Bronchial epithelial cell (primary cell): Measurements from ENCODE around the gene SLC40A1. TPM values are rescaled to one million over a fixed set of nuclear protein-coding genes. Genes with fewer than 3 reads are reported as not detected.

ENCODE experiments used
- DNase-seq: peaks from one replicate; pipeline ENCODE4 v3.0.0-alpha.2; 2010; ENCODE audit warnings: low read depth
- FAIRE-seq: peaks from 2 replicates; lab custom pipeline; 2011; peaks lifted over from hg19 to GRCh38; lab: Jason Lieb, UNC
- H3K27me3 ChIP-seq: 2 replicates; pipeline ENCODE4 v1.5.1; 2011; ENCODE audit warnings: low read length; ENCODE audit not compliant: control insufficient read depth, insufficient read depth
- H3K36me3 ChIP-seq: 2 replicates; pipeline ENCODE4 v1.5.1; 2011; ENCODE audit warnings: low read length; ENCODE audit not compliant: control insufficient read depth, insufficient read depth
- H3K4me3 ChIP-seq: 2 replicates; pipeline ENCODE4 v1.5.1; 2011; ENCODE audit warnings: mild to moderate bottlenecking, low read depth, low read length, control low read depth
- total RNA-seq: library from RNA; depleted of rRNA; stranded (reverse); fragments of >200 nt; gene quantifications from 2 replicates; pipeline ENCODE4 v1.2.1, GENCODE V29; 2014
- TF ChIP-seq, protein P1 (sequence below): IDR thresholded peaks from 2 replicates; pipeline ENCODE4 v1.5.1; 2011; ENCODE audit warnings: mild to moderate bottlenecking, moderate library complexity, low read length, control low read depth, inconsistent platforms; ENCODE audit not compliant: insufficient read depth, severe bottlenecking

Gene SLC40A1
- total RNA-seq, 1 donor from 2014 or later, result 1.1 TPM

DNA sequence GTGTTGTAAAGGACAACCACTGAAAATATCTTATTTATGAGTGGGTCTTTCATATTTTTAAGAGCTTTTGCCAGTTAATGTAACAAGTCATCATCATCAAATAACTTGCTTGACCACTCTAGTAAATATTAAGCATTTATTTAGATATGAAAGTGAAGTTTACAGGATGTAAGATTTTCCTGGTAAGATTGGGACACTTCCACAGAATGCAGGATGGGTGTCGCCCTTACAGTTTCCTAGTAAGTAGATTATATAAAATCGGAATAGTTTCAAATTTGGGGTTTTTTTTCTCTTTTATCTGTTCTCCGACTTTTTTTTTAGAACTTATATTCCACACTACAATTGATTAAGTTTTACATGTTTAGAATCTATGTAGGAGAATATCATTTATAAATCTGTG is 14.8 kb upstream of the SLC40A1 start:
- H3K27me3 ChIP-seq, result no peaks in the 10 kb centered on the region
- no peak overlapping the region for H3K4me3 ChIP-seq
- FAIRE-seq (no peak), DNase-seq (no peak)
- TF ChIP-seq, protein P1, sequence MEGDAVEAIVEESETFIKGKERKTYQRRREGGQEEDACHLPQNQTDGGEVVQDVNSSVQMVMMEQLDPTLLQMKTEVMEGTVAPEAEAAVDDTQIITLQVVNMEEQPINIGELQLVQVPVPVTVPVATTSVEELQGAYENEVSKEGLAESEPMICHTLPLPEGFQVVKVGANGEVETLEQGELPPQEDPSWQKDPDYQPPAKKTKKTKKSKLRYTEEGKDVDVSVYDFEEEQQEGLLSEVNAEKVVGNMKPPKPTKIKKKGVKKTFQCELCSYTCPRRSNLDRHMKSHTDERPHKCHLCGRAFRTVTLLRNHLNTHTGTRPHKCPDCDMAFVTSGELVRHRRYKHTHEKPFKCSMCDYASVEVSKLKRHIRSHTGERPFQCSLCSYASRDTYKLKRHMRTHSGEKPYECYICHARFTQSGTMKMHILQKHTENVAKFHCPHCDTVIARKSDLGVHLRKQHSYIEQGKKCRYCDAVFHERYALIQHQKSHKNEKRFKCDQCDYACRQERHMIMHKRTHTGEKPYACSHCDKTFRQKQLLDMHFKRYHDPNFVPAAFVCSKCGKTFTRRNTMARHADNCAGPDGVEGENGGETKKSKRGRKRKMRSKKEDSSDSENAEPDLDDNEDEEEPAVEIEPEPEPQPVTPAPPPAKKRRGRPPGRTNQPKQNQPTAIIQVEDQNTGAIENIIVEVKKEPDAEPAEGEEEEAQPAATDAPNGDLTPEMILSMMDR, result no peak
- H3K36me3 ChIP-seq, result no peaks in the 10 kb centered on the region

DNA sequence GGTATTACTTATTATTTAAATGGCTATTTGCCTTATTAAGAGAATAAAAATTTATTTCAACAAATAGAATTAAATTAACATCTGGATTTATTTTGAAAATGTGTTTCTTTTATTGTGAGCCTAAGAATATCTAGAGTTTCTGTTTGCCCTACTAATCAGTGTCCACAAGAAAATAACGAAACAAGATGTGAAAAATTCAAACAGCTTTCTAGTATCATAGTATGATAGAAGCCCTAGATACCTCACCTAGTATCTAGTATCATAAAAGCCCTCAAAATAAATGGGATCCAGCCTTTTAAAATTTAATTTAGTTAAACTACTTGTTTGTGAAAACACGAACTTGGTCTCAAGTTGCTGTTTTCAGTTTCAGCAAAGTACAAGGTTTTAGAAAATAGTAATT is 13.7 kb upstream of the SLC40A1 start:
- DNase-seq (no peak), FAIRE-seq (no peak)
- no peaks in the 10 kb centered on the region for H3K36me3 ChIP-seq
- no peak overlapping the region for H3K4me3 ChIP-seq
- no peaks in the 10 kb centered on the region for H3K27me3 ChIP-seq
- TF ChIP-seq, protein P1, result no peak

DNA sequence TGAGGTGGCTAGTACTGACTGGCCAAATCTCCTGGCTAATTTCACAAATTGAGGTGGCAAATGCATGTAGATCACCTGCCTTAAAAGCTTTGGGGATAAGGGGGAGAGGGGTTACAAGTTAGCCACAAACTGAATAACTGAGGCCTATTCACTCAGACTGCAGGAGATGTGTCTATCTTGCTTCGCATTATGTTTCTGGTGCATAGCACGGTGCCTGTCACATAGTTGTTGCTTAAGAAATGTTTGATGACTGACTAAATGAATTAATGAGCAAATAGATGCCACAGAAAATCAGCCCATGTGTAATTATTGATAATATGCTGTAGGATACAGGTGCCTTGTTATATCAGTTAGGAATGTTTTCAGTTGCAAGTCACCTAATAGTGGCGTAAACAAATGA is 12.5 kb upstream of the SLC40A1 start:
- Histone ChIP-seq H3K27me3 (no peaks in the 10 kb centered on the region), H3K36me3 (no peaks in the 10 kb centered on the region), H3K4me3 (no peak overlapping the region)
- peak; percentile 52 for FAIRE-seq
- TF ChIP-seq, protein P1, result no peak
- DNase-seq, result no peak

DNA sequence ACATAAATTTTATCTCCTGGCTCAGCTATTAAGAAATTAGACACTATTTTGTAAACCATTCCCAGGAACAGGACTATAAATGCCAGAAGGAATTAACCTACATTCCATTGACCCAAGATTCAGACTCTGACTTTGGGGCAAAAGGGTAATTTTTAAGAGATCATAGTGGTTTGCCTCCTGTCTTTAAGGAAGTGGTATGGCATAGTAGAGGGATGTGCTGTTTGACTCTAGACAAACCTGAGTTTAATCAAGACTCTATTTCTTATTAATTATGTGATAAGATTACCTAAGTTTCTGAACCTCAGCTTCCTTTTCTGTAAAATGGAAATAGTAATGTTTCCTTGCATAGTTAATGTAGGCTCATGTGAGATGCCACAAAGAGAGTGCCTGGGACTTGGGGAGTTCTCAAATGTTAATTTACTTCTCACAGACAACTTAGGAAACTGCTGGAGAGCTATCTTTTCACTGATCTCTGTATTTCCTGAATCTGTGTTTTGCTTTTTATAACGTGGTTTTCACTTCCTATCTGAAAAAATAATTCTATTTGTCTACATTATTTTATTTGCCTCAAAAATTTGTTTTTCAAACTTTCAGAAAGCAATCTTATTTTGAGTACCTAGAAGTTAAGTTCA is 11.9 kb upstream of the SLC40A1 start:
- Histone ChIP-seq H3K27me3 (no peaks in the 10 kb centered on the region), H3K4me3 (no peak overlapping the region), H3K36me3 (no peaks in the 10 kb centered on the region)
- no peak for FAIRE-seq
- DNase-seq, result no peak
- TF ChIP-seq, protein P1, result no peak

DNA sequence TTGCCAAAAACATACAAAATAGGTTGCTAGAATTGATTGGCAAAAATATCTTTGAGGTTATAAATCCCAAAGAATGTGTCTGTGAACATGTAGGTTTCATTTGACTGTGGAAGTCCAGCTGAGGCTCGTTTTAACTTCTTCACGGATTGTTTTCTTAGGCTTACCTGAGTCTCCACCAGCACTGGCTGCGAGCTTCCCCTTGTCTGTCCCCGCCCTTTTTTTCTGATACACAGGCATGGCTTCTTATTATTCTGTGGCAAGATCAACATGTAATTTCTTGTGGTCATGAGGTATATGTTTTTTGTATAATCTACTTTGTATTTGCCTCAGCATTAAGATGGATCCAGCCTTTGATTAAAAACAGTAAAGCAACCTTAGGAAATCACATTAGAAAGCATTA is 7.2 kb upstream of the SLC40A1 start:
- Histone ChIP-seq H3K36me3 (no peaks in the 10 kb centered on the region), H3K27me3 (no peaks in the 10 kb centered on the region), H3K4me3 (no peak overlapping the region)
- DNase-seq, result no peak
- no peak for FAIRE-seq
- TF ChIP-seq, protein P1, result no peak

DNA sequence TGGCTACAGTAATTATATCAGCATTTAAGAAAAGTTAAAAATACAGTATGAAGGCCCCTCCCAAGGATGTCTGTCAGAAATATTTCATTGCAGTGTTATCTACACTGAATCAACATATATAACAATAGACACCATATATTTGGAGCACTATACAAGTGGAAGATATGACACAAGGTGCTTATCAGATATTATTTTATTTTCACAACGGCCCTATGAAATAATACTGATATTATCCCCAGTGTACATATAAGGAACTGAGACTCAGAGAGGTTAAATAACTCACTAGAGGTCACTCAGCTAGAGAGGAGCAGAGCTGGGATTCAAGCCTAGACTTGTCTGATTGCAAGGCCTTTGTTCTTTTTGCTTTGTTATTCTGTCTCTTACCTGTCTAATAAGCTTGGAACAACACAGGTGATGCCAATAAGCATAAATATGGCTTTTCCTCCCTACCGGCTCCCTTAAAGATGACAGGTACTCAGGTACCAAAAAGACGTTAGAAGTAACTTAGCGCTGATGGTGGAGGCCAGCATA is 4.7 kb upstream of the SLC40A1 start:
- TF ChIP-seq, protein P1, result no peak
- H3K27me3 ChIP-seq, result no peaks in the 10 kb centered on the region
- DNase-seq (peak; percentile 75), FAIRE-seq (no peak)
- no peaks in the 10 kb centered on the region for H3K36me3 ChIP-seq
- no peak overlapping the region for H3K4me3 ChIP-seq
